Measurements from ENCODE around the gene VPS13D. TPM values are rescaled to one million over a fixed set of nuclear protein-coding genes. Genes with fewer than 3 reads are reported as not detected.

Gene VPS13D
- polyA plus RNA-seq, 1 of the 3 experiments (the other 2 are of a cell fraction), result 15.0 TPM

- Histone ChIP-seq H3K4me3 (ENCODE audit: low read depth in 2 of 2, low read length in 1 of 2) (peak overlapping the region in 1 of 2 experiments; percentile 28; a peak in 2 of 4 replicates), H2AFZ (ENCODE audit: low read depth) (no peak overlapping the region), H3K9ac (peak overlapping the region; percentile 20)
- TF ChIP-seq JUND (IDR thresholded peaks at IDR 0.05) (peak; percentile 88; the same call in 1 of the 2 replicates), REST (IDR thresholded peaks at IDR 0.05; ENCODE audit: low read depth, low read length) (no peak), TEAD4 (IDR thresholded peaks at IDR 0.05; ENCODE audit: borderline replicate concordance, insufficient read depth) (peak; percentile 80), MAX (IDR thresholded peaks at IDR 0.05; ENCODE audit: low read depth) (peak; percentile 81), FOSL2 (IDR thresholded peaks at IDR 0.05; ENCODE audit: borderline replicate concordance, low read depth) (peak; percentile 90), ELF1 (IDR thresholded peaks at IDR 0.05) (no peak), IRF3 (IDR thresholded peaks at IDR 0.05; ENCODE audit: low read depth, low read length) (no peak), PBX3 (IDR thresholded peaks at IDR 0.05) (peak; percentile 58; the same call in 1 of the 2 replicates), CTCF (IDR thresholded peaks at IDR 0.05) (no peak), RXRA (IDR thresholded peaks at IDR 0.05; ENCODE audit: borderline replicate concordance, low read depth) (no peak; the same call in 1 of the 2 replicates), RFX5 (IDR thresholded peaks at IDR 0.05; ENCODE audit: low read length) (no peak), EP300 (IDR thresholded peaks at IDR 0.05; ENCODE audit: borderline replicate concordance in 1 of 2, low read depth in 1 of 2, low read length in 1 of 2) (peak in 1 of 2 experiments; percentile 65; a peak in 1 of 4 replicates), USF1 (IDR thresholded peaks at IDR 0.05; ENCODE audit: borderline replicate concordance, low read depth) (no peak), GABPA (IDR thresholded peaks at IDR 0.05; ENCODE audit: low read depth) (no peak), FOXJ3 (CRISPR knock-in tag; IDR thresholded peaks at IDR 0.05) (no peak), USF2 (IDR thresholded peaks at IDR 0.05; ENCODE audit: borderline replicate concordance, low read depth, low read length) (no peak), EZH2phosphoT487 (IDR thresholded peaks at IDR 0.05; ENCODE audit: borderline replicate concordance, low read depth) (no peak), TCF12 (IDR thresholded peaks at IDR 0.05) (peak; percentile 78), TAF1 (IDR thresholded peaks at IDR 0.05; ENCODE audit: borderline replicate concordance, low read depth, low read length) (no peak), FOXM1 (IDR thresholded peaks at IDR 0.05; ENCODE audit: low read depth) (no peak), YY1 (IDR thresholded peaks at IDR 0.05; ENCODE audit: low read depth) (no peak), SMC3 (IDR thresholded peaks at IDR 0.05; ENCODE audit: low read depth, low read length) (no peak), MEF2A (IDR thresholded peaks at IDR 0.05; ENCODE audit: borderline replicate concordance, low read depth) (peak; percentile 52; the same call in 1 of the 2 replicates)
Observed at GRCh38 chr1:12549460-12550349, 319.9 kb downstream of the VPS13D start.

More at GRCh38 chr1:12549460-12550349, 319.9 kb downstream of the VPS13D start:
- H3K36me3 ChIP-seq (replicated peaks in 1 of 2; ENCODE audit: control insufficient read depth in 1 of 2, insufficient read depth in 2 of 2, low read length in 1 of 2), result no peaks in the 10 kb centered on the region
- H3F3A ChIP-seq (replicated peaks; ENCODE audit: insufficient read depth), result peaks cover 7% of the 10 kb centered on the region
- H3K27ac ChIP-seq (ENCODE audit: low read depth in 2 of 2, low read length in 1 of 2), result peak overlapping the region; percentile 56 to 76; a peak in 3 of 4 replicates
- CTCF ChIA-PET, result no interaction called here
- H3K4me2 ChIP-seq, result peak overlapping the region; percentile 60
- DNase-seq, result no peak
- no peaks in the 10 kb centered on the region for H3K9me3 ChIP-seq
- H3K79me2 ChIP-seq (ENCODE audit: insufficient read depth), result no peaks in the 10 kb centered on the region
- no peaks in the 10 kb centered on the region for H3K9me2 ChIP-seq
- WGBS (ENCODE audit: low lambda C conversion rate), result 42% methylated on average over 30 of the region's 31 CpGs
- peaks cover 9 to 31% of the 10 kb centered on the region in 2 experiments; a peak in 3 of 4 replicates for H3K4me1 ChIP-seq (ENCODE audit: control insufficient read depth in 1 of 2, insufficient read depth in 2 of 2, low read depth in 1 of 2, low read length in 1 of 2)
- POLR2A ChIA-PET, result no interaction called here
- no peaks in the 10 kb centered on the region for H3K27me3 ChIP-seq (ENCODE audit: insufficient read depth)
- H4K20me1 ChIP-seq (ENCODE audit: insufficient read depth), result no peaks in the 10 kb centered on the region

All from SK-N-SH (cell line).